GM18517 (cell line): ENCODE measurements around the gene VPS54.
A peak's percentile ranks its signal among the peaks of the same experiment; 100 is the strongest.
"Not testable (repeated sequence)": the region's sequence is repeated elsewhere in the genome, so short reads cannot be mapped to it uniquely, and the experiment has no call there.

ENCODE experiments used
- ATAC-seq: cut with Tn5 transposase; IDR thresholded peaks from one replicate; pipeline ENCODE4 v1.9.1; 2021; ENCODE audit warnings: mild to moderate bottlenecking, moderate library complexity; ENCODE audit not compliant: unreplicated experiment

The VPS54 gene

DNA sequence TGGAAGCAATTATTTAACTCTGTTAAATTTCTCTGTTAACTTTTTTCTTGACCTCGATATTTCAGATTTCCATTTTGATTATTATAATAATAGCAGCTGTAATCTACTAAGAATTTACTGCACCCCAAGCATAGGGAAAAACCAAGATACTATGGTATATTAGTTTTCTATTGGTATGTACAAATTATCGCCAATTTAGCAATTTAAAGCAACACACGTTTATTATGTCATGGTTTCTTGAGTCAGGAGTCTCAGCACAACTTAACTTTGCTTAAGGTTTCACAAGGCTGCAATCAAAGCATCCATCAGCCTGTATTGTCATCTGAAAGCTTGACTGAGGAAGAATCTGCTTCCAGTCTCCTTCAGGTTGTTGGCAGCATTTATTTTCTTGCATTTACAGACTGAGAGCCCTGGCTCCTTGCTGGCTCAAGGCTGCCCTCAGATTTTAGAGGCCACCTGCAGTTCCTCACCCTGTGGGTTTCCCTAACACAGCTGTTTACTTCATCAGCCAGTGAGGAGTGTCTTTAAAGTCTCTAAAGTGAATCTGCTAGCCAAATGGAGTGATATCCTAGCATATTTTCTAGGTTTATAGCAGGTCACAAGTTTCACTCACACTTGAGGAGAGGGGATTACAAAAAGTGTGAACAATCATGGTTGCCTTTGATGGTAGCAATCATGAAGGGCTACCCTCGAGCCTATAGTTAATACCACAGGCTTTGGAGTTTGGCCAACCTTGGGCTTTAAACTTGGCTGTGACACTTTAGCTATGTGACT lies 4.4 kb upstream of the VPS54 start:
- ATAC-seq = no peak

DNA sequence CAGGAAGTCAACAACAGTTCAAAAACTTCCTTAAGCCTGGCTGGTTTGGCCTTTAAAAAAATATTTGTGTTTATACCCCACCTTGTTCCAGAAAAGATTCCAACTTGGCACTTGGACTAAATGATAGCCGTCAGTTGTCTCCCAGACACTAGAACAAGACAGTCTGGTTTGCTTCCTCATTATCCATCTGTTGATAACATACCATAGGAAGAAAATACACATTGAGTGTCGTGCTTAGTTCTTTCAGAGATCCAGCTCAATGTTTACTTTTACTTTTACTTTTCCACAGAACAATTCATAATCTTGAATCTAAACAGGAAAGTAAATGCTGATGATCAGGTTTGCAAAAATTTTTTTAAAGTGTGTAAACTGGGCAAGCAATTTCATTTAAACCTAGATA lies 2.4 kb upstream of the VPS54 start:
- ATAC-seq = no peak

DNA sequence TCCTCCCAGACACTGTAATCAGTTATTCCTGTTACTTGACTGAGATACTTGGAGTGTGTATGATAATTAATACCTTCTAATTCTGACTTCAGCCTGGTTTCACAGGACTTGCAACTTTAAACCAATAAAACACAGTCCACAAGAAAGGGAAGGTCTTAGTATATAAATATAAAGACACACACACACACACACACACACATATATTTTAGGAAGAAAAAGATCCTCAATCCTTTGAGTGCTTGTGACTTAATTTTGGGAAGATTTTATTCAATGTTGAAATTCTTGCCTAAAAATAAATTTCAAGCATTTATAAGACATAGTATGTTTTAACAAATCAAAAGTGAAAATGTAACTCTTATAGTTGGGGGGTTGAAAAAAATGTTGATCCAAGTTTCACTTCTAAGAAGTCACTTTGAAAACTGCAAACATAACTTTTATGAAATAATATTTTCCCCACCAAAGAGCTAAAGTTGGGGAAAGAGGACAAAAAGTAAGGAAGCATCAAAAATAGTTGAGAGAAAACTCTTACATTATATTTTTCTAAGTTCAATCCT lies 824 bp upstream of the VPS54 start:
- no peak for ATAC-seq

DNA sequence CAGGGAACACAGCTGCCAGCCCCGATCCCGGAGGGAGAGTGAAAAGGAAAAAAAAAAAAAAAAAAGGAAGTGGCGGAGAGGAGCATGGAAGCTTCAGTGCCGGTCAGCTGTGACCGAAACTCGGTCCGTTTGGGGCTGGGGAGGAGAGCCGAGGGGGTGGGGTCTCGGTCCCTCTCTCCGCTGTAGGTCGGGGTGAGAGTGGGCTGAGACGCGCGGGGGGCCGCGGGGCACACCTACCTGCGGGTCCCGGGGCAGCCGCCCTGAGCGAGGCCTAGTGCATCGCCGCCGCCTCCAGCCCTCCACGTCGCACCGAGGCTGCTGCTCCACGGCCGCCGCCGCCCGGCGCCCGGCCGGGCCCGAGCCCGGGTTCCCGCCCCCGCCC lies 536 bp downstream of the VPS54 start:
- ATAC-seq = peak; percentile 50

DNA sequence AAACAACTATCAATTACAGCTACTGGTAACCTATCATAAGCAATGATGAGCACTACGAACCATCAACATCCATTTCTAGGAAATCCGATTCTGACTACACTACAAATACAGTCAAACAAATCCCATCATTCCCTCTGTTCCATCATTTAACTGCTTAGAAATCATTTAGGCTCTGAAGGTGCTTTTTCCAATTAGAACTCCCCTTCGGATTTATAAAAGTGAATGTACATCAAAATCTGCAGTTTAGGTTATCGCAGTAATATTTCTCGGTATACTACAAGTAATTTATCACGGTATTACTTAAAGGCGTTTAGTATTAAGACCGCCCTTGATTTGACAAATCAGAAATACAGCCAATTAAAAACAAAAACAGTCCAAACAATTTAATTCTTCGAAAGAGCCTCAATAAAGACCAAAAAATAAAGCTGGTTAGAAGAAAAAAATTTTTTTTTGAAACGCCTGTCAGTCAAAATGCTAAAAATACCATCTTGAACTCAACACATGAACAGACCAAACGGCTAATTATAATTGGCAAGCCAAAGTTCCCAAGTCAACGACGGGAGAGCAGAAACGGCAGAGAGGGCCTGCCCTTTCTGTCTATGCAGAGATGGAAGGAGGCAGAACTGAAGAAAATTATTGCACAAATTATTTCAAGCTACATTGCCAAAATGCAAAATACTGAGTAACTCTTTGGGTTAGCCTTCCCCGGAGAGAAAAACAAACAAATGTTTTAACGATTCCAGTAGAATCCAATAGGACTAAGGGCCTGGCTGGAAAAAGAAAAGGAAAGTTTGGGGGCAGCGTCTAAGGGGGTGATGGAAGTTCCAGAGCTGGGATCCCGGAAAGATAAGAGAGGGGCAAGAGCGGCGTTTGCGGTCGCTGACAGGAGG lies 1.2 kb downstream of the VPS54 start:
- no peak for ATAC-seq

DNA sequence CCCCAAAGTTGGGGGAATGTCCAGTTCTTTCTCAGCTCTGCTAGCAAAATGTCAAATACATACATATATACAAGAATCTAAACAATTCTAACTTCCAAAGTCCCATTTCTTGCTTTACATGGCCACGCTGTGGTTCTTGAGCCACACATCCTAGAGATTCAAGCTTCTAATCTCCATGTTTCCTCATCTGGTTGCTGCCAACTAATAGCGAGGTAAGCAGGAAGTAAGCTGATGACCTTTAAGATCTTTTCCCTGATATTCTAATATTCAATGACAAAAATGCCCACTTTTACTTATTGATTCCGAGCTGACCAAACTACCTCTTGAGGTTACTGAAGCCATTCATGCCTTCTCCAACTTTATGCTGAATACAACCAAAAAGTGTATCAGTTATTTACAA lies 3.3 kb downstream of the VPS54 start:
- ATAC-seq = no peak

DNA sequence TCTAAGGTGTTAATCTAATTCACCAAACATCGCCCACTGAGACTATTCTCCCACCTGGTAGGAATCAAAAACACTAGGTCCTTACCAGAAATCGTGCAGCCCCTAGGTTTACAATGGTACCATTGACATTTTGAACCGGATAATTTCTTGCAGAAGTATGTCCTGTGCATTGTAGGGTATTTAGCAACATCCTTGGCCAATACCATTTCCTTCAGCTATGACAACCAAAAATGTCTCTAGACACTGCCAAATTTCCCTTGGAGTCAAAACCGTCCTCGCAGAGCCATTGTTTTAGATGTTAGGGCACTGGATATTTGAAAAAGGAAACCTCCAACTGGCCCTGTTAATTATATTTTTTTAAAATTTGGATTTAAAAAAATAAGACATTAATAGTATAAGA lies 3.8 kb downstream of the VPS54 start:
- no peak for ATAC-seq

DNA sequence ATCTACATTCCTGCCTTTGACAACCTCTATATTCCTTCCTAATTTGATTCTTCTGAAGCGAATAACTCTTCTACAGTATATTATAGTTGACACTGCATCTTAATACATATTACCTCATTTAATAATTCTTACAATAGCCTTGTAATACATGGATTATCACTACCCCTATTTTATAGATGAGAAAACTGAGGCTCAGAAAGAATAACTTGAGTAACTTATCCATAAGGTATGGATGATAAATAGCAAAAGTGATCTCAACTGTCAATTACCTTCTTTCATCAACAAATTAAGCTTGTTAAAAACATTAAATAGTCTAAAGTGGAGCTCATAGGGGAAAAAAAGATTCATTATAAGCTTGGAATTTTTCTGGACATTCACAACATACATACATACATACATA lies 4.6 kb downstream of the VPS54 start:
- no peak for ATAC-seq

DNA sequence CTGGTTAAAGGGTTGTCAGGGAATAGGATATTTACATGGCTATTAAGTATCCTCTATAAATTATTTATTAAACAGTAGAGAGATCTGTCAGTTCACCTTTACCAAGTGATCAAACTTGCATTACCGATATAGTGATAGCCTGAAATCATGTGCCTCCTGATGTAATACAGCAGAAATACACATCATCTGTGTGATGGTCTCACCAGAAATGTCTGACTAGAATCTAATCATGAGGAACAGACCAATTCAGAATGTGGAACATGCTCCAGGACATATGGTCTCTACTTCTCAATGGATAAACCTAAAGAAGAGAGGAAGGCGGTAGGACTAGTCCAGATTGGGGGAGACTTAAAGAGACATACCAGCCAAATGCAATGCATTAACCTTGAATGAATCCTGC lies 6.2 kb downstream of the VPS54 start:
- no peak for ATAC-seq

DNA sequence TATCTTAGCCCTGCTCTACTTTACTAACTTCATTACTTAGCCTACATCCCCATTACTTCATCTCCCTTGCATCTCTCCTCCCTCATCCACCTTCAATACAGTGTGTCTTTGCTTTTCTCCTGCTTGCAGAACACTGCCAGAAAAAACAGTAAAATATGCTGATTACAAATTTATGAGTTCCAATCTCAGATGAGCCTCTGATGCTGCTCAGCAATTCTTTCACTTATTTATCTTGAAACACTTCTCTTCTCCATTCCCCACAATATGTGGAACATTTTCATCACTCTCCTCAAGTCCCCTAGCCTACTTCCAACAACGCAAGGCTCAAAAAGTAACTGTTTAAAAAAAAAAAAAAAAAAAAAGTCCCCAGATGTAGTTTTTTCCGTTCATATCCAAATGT lies 7.1 kb downstream of the VPS54 start:
- ATAC-seq = no peak

DNA sequence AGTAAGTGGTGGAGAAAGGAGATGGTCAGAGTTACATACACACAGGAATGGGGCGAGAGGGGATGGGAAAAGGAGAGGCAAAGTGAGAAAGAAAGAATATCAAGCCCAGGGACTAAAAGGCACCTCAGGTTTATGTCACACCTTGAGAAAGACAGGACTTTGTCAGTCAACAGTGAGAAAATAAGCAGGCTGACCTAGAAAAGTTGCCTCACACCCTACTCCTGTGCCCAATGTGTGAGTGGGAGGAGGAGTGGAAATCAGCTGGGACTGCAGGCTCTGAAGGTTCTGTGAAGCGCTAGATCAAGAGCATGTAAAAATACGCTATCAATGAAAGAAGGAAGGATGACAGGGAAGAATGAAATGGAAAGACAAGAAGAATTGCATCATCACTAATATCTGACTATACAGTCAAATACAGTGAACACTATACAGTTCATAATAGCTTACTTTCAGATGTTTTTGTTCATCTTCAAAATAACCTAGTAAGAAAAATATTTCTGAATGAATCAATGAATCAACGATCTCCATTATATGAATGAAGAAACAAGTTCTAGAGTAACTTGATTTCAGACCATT lies 10.7 kb downstream of the VPS54 start:
- ATAC-seq = no peak

DNA sequence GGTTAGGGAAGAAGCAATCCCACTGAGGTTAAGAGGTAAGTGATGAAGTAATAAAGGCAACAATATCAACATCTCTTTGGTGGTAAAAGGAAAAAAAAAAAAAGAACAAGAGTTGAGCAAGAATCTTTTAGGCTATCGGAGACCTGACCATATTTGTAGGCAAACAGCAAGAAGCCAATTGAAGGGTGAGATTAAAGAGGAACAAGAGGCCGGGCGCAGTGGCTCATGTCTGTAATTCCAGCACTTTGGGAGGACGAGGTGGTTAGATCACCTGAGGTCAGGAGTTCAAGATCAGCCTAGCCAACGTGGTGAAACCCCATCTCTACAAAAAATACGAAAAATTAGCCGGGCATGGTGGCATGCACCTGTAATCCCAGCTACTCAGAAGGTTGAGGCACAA lies 11.3 kb downstream of the VPS54 start:
- ATAC-seq = no peak

DNA sequence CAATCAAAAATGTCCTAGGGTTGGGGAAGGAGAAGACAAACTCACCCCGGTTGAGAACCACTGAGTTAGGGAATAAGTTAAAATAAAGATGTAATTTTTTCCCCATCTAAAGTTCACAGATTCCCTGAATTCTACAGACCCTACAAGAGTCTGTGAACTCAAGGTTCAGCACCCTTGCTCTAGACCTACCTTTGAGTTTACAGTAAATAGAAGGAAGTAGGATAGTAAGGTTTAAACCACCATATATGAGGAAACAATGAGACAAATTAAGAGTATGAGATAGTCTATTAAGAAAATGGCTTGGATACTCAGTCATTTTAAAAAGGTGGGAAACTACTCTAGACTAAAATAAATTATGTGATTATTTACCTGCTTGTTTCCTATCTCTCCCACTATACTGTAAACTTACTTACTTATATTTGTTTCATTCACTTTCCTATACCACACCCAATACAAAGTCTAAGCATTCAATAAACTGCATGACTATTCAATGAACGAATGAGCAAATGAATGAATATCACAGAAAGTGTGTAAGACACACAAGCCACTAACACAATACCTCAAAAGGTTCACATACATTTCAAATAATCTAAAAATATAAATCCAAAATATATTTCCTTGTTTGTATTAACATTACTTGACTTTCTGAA lies 13.4 kb downstream of the VPS54 start:
- ATAC-seq = no peak

DNA sequence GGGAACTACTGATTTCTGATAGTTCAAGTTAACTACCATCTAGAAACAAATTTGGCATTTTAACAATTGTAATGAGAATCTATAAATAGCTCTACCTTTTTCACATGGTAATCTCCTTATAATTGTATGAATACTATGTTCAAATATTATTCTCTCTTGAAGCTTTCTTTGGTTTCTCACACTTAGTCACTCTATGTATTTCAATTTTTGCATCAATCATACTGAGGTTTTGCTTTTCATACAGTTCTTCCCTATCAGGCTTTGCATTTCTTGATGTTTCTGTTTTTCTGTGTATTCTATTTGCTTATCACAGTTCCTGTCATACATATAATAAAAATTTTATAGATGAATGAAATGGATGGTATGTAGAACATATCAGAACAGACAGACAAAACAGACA lies 16.0 kb downstream of the VPS54 start:
- ATAC-seq = no peak

DNA sequence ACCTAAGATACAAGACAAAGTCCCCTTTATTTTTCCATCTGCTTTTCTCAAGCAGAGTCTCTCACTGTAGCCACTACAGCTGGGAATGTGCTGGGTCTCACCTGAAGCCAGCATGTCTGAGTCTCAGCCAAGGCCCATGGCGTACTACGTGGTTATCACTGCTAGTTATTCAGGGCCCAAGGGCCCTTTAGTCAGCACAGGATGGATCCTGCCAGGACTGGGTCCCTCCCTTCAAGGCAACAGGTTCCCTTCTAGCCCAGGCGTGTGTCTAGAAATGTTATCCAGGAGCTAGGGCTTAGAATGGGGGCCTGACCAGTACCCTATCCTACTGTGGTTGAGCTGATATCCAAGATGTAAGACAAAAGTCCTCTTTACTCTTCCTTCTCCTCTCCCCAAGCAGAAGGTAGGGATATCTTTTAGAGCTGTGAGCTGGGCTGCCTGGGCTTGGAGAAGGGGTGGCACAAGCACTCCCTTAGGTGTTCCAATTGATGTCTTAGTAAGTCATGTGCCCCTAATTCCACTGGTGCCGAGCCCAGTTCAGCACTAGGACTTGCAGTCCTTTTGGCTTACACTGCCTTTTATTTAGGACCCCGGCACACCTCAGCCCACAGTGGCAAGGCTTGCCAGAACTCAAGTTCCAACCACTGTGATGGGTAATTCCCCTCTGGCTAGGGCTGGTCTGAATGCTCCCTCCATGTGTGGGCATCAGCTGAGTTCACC lies 17.7 kb downstream of the VPS54 start:
- no peak for ATAC-seq

DNA sequence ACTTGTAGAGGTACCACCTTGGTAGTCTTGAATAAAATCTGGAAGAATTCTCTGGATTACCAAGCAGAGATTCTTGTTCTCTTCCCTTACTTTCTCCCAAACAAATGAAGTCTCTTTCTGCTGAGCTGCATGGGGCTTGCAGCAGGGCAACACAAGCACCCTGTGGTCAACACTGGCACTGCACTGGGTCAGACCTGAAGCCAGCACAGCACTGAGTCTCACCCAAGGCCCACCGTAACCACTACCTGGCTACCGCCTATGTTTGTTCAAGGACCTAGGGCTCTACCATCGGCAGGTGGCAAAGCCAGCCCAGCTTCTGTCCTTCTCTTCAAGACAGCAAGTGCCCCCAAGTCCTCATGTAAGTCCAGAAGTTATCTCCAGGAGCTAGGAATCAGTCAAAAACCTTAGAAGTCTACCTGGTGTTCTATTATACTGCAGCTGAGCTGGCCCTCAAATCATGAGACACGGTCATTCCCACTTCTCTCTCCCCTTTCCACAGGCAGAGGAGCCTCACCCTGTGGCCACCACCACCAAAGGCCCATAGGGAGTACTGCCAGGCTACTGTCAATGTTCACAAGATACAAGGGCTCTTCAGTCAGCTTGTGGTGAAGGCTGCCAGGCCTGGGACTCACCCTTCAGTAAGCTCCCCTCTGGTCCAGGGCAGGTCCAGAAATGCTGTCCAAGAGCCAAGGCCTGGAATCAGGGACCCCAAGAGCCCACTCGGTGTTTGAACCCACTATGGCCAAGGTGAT lies 18.4 kb downstream of the VPS54 start:
- ATAC-seq = no peak

DNA sequence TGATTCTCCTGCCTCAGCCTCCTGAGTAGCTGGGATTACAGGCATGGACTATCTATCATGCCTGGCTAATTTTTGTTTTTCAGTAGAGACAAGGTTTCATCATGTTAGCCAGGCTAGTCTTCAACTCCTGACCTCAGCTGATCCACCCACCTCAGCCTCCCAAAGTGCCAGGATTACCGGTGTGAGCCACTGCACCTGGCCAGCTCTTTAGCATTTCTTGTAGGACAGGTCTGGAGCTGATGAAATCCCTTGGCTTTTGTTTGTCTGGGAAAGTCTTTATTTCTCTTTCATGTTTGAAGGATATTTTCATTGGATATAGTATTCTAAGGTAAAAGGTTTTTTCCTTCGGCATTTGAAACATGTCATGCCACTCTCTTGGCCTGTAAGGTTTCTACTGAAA lies 20.2 kb downstream of the VPS54 start:
- ATAC-seq = no peak

DNA sequence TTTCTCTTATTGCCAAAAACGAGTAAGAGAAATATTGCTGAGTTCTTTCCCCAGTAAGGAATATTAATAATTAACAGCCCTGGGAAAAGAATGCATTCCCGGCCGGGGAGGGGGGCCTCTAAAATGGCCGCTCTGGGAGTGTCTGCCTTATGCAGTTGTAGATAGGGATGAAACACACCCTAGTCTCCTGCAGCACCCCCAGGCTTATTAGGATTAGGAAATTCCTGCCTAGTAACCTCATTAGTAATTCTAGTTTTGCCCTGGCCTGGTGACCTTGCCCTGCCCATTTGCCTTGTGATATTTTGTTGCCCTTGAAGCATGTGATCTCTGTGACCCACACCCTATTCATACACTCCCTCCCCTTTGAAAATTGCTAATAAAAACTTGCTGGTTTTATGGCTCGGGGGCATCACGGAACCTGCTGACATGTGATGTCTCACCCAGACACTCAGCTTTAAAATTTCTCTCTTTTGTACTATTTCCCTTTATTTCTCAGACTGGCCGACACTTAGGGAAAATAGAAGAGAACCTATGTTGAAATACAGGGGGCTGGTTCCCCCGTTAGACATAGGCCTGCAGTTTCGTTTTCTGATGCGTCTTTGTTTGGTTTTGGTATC lies 22.5 kb downstream of the VPS54 start:
- not testable (repeated sequence) for ATAC-seq

DNA sequence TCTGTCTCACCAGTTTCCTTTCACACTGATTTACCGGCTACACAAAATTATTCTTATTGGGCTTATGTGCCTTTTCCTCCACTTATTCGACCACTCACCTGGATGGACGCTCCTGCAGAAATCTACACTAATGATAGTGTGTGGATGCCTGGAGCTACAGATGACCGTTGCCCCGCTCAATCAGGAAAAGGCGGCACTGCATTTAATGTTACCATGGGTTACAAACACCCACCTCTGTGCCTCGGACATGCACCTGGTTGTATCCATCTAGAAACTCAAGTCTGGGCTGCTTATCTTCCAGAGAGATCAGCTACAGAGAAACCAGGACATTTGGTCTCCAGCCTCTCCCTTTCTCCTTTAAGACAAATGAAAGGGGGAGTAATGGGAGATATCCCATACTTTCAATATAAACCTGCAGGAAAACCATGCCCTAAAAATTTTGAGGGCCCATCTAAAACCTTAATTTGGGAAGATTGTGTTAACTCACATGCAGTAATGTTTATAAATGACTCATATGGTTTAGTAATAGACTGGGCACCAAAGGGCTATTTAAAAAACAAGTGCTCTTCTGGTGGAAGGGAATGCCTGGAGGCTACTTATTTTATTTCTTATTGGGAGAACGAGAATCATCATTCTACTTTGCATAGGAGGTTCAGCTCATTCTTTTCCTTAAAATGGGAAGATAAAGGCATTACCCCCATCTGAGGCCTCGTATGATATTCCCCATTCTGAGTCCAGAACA lies 24.7 kb downstream of the VPS54 start:
- not testable (repeated sequence) for ATAC-seq
